GM18907 (cell line): ENCODE results near the gene ZDHHC14.
A peak's percentile ranks its signal among the peaks of the same experiment; 100 is the strongest.
"Not testable (repeated sequence)": the region's sequence is repeated elsewhere in the genome, so short reads cannot be mapped to it uniquely, and the experiment has no call there.

ENCODE experiments used
- ATAC-seq: cut with Tn5 transposase; IDR thresholded peaks from one replicate; pipeline ENCODE4 v1.9.1; 2021; ENCODE audit warnings: mild to moderate bottlenecking, moderate library complexity; ENCODE audit not compliant: unreplicated experiment

The ZDHHC14 gene

GRCh38 chr6:157462956-157463742 is 82.2 kb downstream of the ZDHHC14 start:
- no peak for ATAC-seq

- not testable (repeated sequence) for ATAC-seq
Observed at GRCh38 chr6:157463743-157464135, 82.7 kb downstream of the ZDHHC14 start.

GRCh38 chr6:157464653-157465535 is 83.9 kb downstream of the ZDHHC14 start:
- ATAC-seq = peak; percentile 54

GRCh38 chr6:157466342-157466648 is 85.3 kb downstream of the ZDHHC14 start:
- no peak for ATAC-seq

- not testable (repeated sequence) for ATAC-seq
Observed at GRCh38 chr6:157467339-157467738, 86.3 kb downstream of the ZDHHC14 start.

- no peak for ATAC-seq
Observed at GRCh38 chr6:157468054-157468453, 87.1 kb downstream of the ZDHHC14 start.

DNA sequence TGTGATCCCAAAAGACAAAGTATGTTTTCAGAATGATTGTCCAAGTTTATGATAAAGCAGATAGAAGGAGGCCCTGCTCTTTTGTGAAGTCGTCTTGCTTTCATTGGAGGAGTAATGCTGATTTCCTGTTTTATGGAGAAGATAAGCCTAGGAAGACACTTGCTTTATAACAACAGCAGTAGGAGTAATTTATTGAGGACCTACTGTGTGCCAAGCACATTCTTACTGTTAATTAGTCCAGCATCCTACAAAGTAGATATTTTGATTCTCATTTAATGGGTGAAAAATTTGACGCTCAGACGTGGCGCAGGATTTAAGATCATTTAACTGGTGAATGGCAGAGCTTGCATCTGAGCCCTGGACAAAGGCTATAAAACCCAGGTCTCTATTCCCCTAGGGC is 87.6 kb downstream of the ZDHHC14 start:
- no peak for ATAC-seq

DNA sequence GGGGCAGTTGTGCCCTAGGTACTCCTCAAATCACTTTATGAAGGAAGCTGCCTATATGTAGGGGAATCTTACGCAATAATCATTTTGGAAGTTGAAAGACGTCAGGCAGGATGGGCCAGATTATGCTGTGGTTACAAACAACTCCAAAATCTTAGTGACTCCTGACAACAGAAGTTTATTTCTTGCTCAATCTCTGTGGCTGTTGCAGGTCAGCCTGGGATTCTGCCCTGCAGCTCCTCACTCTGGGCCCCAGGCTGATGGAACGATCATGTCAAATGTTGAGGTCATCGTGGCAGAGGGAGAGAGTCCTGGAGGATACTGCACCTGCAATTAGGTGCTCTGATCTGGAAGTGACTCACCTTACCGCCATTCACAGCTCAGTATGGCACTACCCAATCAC is 88.4 kb downstream of the ZDHHC14 start:
- ATAC-seq = no peak

DNA sequence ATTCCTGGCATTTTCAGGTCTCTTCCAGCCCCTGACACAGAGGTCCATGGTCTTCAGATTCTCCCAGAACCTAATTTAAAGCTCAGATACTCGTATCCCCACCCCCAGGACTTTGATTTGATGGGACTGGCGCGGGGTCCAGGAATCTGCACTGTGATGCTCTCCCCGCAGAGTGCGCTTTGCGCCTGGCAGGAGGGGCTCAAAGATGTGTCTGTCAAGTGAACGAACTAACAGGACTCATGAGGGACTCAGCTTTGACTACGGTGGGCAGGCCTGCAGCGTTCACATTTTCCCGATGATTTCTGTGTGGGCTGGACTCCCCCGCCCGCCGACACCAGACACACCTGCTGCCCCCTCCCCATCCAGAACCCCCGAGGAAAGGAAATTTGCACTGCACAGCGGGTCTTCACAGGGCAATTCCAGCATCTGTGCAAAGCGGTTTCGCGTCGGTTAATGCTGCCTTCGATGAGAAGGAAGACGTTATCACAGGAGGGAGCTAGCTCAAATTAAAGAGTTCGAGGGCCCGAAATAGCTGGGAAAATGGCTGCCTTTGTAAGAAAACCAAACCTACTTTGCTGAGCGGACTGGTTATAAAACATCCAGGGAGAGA is 90.2 kb downstream of the ZDHHC14 start:
- no peak for ATAC-seq

GRCh38 chr6:157471895-157472686 is 91.1 kb downstream of the ZDHHC14 start:
- no peak for ATAC-seq

DNA sequence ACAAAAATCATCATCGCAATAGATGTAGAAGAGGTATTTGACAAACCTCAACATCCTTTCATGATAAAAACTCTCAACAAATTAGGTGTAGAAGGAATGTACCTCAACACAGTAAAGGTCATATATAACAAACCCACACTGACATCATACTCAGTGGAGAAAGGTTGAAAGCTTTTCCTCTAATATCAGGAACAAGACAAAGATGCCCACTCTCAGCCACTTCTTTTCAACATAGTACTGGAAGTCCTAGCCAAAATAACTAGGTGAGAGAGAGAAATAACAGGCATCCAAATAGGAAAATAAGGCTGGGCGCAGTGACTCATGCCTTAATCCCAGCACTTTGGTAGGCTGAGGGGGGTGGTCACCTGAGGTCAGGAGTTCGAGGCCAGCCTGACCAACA is 95.8 kb downstream of the ZDHHC14 start:
- ATAC-seq = no peak

DNA sequence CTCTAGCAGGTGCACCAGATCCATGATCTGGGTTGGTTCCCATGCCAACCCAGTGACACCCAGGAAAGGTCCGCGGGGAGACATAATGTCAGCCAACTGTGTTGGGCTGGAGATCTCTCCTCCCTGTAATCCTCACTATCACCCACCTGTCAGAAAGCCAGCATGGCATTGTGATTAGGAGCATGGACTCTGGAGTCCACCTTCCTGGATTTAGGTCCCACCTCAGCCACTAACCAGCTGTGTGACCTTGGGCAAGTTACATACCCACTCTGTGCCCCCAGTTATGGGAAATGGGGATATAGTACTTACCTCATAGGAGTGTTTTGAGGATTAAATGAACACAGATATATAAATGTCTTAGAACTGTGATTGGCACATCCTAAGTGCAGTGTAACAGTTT is 97.9 kb downstream of the ZDHHC14 start:
- ATAC-seq = no peak

GRCh38 chr6:157479464-157480303 is 98.7 kb downstream of the ZDHHC14 start:
- no peak for ATAC-seq

- ATAC-seq = no peak
Observed at GRCh38 chr6:157481189-157481864, 100.3 kb downstream of the ZDHHC14 start.

DNA sequence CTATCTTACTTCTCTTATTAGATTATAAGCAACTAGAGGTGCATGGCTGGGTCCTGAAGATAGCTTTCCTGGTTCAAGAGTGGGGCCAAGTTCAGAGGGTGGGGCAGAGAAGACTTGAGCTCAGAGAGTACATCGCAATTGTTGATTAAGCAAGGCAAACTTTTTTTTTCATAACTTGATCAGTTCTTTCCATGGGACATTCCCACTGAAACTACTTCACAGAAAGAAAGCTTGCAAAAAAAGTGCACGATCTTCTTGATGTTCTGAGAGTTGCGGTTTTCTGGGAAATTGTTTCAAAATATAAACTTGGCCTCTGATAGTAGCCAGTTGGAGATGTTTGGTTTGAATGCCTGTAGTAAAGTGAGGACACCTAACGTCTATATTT is 100.9 kb downstream of the ZDHHC14 start:
- ATAC-seq = no peak

DNA sequence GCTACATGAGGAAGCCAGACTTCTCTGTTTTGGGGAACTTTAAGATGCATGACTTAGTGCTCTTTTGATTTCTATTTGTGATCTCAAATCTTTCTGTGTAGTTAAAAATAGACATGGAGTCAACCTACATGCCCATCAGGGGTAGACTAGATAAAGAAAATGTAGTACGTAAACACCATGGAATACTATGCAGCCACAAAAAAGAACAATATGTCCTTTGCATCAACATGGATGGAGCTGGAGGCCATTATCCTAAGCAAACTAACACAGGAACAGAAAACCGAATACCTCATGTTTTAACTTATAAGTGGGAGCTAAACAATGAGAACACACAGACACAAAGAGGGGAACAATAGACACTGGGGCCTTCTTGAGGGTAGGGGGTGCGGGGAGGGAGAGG is 102.8 kb downstream of the ZDHHC14 start:
- ATAC-seq = no peak

DNA sequence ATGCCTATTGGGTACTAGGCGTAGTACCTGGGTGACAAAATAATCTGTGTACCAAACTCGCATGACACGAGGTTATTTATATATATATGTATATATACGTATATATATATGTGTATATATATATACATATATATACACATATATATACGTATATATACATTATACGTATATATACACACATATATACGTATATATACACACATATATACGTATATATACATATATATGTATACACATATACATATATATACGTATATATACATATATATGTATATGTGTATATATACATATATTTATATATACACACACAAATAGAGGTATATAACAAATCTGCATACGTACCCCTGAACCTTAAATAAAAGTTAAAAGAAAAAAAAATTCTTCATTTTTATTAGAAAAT is 103.2 kb downstream of the ZDHHC14 start:
- ATAC-seq = no peak

- ATAC-seq = no peak
Observed at GRCh38 chr6:157486572-157486971, 105.6 kb downstream of the ZDHHC14 start.

GRCh38 chr6:157487110-157487773 is 106.3 kb downstream of the ZDHHC14 start:
- no peak for ATAC-seq
